A204.1 (cell line): ENCODE data around the gene FHOD3.

Source experiments
- FAIRE-seq: peaks from 2 replicates; lab custom pipeline; 2012; peaks lifted over from hg19 to GRCh38; lab: Jason Lieb, UNC

The FHOD3 gene

GRCh38 chr18:36633961-36634412 is 336.5 kb downstream of the FHOD3 start:
- no peak for FAIRE-seq

GRCh38 chr18:36634573-36635216 is 337.2 kb downstream of the FHOD3 start:
- no peak for FAIRE-seq

GRCh38 chr18:36635414-36636096 is 338.0 kb downstream of the FHOD3 start:
- FAIRE-seq: no peak

DNA sequence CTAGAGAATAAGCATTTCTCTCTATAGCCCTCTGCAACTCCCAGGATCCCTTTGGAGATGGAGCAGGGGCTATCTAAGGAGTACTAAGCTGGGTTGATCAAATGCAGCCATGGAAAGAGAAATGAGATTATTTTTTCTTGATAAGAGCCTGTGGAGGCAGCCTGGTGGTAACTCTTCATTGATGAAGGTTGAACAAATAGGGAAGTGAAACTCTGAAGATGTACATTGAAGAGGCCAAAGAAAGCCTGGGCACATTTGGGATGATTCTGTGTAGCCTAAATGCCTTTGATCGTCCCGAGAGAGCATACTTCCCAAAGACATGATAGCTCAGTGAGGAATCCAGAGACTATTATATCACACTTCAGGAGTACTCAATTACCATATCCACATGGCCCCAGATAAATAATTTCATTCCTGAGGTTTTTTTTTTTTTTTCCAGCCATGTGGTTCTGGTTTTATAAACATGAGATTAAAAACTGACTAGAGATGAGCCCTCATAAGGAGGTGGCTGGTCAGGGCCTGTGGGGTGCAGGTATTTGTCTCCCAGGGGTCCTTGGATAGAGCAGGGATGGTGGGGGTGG is 338.8 kb downstream of the FHOD3 start:
- FAIRE-seq: no peak

GRCh38 chr18:36638224-36638623 is 340.7 kb downstream of the FHOD3 start:
- FAIRE-seq: no peak

GRCh38 chr18:36640021-36640952 is 342.8 kb downstream of the FHOD3 start:
- no peak for FAIRE-seq

DNA sequence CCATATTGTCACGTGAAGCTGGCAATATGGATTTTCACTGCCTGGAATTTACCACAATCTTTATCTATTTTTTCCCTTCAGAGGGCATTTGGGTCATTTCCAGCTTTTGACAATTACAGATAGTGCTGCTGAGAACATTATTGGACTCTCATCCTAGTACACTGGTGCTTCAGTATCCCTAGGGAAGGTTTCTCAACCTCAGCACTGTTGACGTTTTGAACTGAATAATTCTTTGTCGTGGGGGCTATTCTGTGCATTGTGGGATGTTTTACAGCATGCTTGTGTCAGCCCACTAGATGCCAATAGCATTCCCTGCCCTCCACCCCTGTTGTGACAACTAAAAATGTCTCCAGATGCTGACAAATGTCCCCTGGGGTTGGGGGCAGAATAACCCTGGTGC is 345.5 kb downstream of the FHOD3 start:
- no peak for FAIRE-seq

GRCh38 chr18:36648803-36649202 is 351.3 kb downstream of the FHOD3 start:
- FAIRE-seq: no peak

DNA sequence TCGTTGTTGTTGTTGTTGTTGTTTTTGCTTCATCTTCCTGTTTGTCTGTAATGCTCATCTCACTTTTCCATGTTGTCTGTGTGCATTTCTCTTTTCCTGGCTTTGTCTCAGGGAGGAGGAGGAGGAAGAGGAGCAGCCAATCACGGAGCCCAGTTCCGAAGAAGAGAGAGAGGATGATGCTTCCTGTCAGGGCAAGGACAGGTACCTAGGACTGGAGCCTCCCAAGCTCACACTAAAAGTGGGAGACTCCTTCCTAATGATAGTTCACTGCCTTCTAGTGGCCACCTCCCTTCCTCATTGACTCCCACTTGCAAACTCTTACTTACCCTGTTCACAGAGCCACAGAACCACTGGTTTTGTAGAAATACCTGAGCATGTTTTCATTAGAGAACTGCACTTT is 351.7 kb downstream of the FHOD3 start:
- no peak for FAIRE-seq

DNA sequence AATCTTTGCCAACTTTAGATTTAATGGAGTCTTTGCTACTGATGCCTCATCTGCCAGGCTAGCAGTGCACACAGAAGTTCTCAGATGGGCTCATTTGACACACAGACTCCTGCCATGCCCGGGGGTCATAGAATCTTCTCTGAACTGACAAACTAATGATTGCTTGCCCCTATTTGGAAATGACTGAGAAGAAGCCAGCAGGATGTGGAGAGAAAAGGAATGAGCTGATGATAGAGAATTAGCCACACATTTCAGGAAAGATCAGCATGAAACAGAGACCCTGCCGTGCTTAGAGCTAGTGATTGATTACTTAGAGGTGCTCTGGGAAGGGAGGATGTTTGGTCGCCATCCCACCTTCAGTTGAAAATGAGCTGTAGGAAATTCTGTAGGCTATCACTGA is 352.8 kb downstream of the FHOD3 start:
- FAIRE-seq: no peak

GRCh38 chr18:36650906-36651305 is 353.4 kb downstream of the FHOD3 start:
- FAIRE-seq: no peak

DNA sequence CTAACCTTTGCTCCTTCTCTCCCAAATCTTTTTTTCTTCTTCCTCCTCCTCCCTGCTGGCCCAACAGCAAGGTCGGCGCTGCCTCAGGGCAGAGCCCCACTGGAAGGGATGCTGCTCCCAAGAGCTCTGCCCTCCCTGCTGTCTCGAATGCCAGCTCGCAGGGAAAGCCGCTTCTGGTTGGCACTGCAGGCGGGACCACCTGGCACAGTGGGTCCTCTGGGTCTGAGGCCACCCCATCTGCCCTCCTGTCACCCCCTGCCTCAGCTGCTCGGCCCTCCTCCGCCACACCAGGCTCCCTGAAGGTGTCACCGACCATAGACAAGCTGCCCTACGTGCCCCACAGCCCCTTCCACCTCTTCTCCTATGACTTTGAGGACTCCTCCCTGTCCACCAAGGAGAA is 355.0 kb downstream of the FHOD3 start:
- FAIRE-seq: no peak

GRCh38 chr18:36653141-36653869 is 355.8 kb downstream of the FHOD3 start:
- no peak for FAIRE-seq

GRCh38 chr18:36653870-36654269 is 356.4 kb downstream of the FHOD3 start:
- no peak for FAIRE-seq

GRCh38 chr18:36655074-36655473 is 357.6 kb downstream of the FHOD3 start:
- no peak for FAIRE-seq

- no peak for FAIRE-seq
These were observed 358.4 kb downstream of the FHOD3 start for GRCh38 chr18:36655930-36656329.

- no peak for FAIRE-seq
These were observed 361.1 kb downstream of the FHOD3 start for GRCh38 chr18:36658611-36659010.

DNA sequence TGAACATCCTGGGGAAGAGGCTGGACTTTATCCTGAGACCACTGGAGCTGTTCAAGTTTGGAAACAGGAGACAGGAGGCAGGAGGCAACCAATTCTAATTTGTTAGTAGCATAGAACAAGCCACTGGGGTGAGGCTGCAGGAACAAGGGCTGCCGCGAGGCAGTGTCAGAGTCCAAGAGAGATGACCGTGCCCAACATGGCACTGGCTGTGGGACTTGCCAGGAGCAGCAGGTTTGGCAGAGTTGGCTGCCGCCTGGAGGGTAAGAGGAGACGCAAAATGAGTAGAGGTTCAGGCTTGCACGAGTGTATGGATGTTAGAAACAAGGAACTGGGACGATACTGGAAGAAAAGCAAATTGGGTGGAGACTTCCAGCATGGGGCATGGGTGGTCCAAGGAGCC is 362.8 kb downstream of the FHOD3 start:
- FAIRE-seq: no peak

DNA sequence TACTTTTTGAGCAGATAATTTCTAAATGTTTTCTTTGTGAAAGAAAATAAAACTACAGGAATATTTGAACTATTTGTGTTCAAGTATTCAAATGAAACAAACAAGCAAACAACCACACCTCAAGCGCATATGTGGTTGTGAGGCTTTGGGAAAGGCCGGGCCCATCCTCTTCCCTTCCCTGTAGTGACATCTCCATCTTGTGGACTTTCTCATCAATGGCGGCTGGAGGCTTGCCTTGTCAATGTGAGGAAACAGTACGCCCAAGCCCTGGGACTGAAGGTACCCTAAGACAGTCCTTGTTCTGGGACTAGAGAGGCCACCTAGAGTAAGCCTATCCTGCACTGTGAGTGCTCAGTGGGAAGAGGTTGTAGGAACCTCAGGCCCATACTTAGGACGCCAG is 364.5 kb downstream of the FHOD3 start:
- FAIRE-seq: no peak

GRCh38 chr18:36663312-36663711 is 365.8 kb downstream of the FHOD3 start:
- no peak for FAIRE-seq

DNA sequence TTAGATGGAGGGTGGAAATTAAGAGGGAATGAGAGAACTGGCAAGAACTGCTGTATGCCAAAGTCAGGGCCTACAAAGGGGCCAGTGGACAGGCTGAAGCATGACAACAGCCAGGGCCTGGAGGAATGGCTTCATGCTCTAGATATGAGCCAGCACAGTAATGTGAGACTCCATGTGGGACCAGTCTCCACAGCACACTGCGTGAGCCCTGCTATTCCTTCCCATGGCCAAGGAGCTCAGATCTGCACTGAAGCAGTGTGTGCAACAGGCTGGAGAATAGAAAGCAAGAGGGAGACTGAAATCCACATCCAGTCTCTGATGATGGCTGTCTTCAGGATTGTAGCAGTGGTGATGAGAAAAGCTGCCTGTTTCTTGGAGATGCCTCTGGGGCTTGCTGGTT is 368.4 kb downstream of the FHOD3 start:
- no peak for FAIRE-seq

DNA sequence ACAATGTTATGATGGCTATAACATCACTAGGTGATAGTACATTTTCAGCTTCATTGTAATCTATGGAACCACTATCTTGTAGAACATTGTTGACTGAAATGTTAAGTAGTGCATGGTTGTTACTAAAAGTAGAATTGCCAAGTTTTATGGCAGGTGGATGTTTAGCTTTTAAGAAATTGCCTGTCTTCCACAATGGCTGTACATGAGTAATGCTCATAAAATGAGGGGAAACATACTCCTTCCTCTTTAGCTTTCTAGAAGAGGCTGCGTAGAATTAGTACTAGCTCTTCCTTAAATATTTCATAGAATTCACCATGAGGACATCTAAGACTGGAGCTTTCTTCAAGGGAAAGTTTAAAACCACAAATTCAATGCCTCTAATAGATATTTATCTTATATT is 370.3 kb downstream of the FHOD3 start:
- FAIRE-seq: no peak
